HG03097 (cell line): ENCODE data around the gene GLB1L.
A peak's percentile ranks its signal among the peaks of the same experiment; 100 is the strongest.
"Not testable (repeated sequence)": the region's sequence is repeated elsewhere in the genome, so short reads cannot be mapped to it uniquely, and the experiment has no call there.

ENCODE experiments used
- ATAC-seq: cut with Tn5 transposase; IDR thresholded peaks from one replicate; pipeline ENCODE4 v1.9.1; 2021; ENCODE audit not compliant: unreplicated experiment, low FRiP score

The GLB1L gene

GRCh38 chr2:219209236-219210195 is 35.7 kb downstream of the GLB1L start:
- no peak for ATAC-seq

GRCh38 chr2:219207884-219208740 is 37.1 kb downstream of the GLB1L start:
- ATAC-seq, result no peak

- ATAC-seq, result no peak
Measured at GRCh38 chr2:219207134-219207883, 37.9 kb downstream of the GLB1L start.

- peak; percentile 93 for ATAC-seq
Measured at GRCh38 chr2:219206328-219207133, 38.7 kb downstream of the GLB1L start, which contains the start of gene ZFAND2B. ZFAND2B (plus strand) TSS chr2:219206782; CDS start chr2:219206988, 206 bp downstream.

GRCh38 chr2:219205981-219206327 is 39.3 kb downstream of the GLB1L start:
- ATAC-seq, result no peak

- no peak for ATAC-seq
Measured at GRCh38 chr2:219205165-219205538, 40.1 kb downstream of the GLB1L start.

GRCh38 chr2:219204425-219205164 is 40.6 kb downstream of the GLB1L start:
- ATAC-seq, result no peak

GRCh38 chr2:219201331-219201730 is 43.9 kb downstream of the GLB1L start:
- ATAC-seq, result not testable (repeated sequence)

- ATAC-seq, result not testable (repeated sequence)
Measured at GRCh38 chr2:219200502-219201326, 44.5 kb downstream of the GLB1L start.

GRCh38 chr2:219199470-219200211 is 45.6 kb downstream of the GLB1L start:
- no peak for ATAC-seq

GRCh38 chr2:219198974-219199373 is 46.3 kb downstream of the GLB1L start:
- no peak for ATAC-seq

GRCh38 chr2:219197388-219197787 is 47.9 kb downstream of the GLB1L start:
- ATAC-seq, result no peak

- ATAC-seq, result no peak
Measured at GRCh38 chr2:219186754-219187456, 58.3 kb downstream of the GLB1L start.
